HCT116 (cell line): ENCODE data around the gene PTPRO. TPM values are rescaled to one million over a fixed set of nuclear protein-coding genes. Genes with fewer than 3 reads are reported as not detected.

Experiments
- ATAC-seq: fragments of 200-7000 bp; cut with Tn5 transposase; 2 replicates; pipeline ENCODE4 v1.9.1; 2020; ENCODE audit warnings: mild to moderate bottlenecking, moderate library complexity
- BruUV-seq: library from RNA; stranded (reverse); fragments of 400-500 nt; replicated peaks from 2 replicates; lab custom pipeline; 2021; lab: Mats Ljungman, UMichigan
- CTCF ChIA-PET: fragments of 300-600 bp; sonication (Branson Sonifier 250); formaldehyde crosslinking; loops from one replicate; lab custom pipeline; 2021; ENCODE audit warnings: antibody characterized with exemption; lab: Charles Lee
- POLR2A ChIA-PET: fragments of 300-600, 350-600 bp; sonication (Branson Sonifier 250); formaldehyde crosslinking; loops from one replicate; lab custom pipeline; 2021; ENCODE audit warnings: antibody characterized with exemption; lab: Charles Lee
- RAD21 ChIA-PET, 2 experiments: fragments of 300-600 bp; sonication (Branson Sonifier 250); formaldehyde crosslinking; loops; one replicate each; lab custom pipeline; 2023; ENCODE audit warnings: low total read pairs in 2 of 2; ENCODE audit not compliant: uncharacterized antibody in 2 of 2, unreplicated experiment in 2 of 2, low non-redundant PET in 1 of 2; lab: Charles Lee
- DNase-seq: peaks from one replicate; pipeline ENCODE4 v3.0.0-alpha.2; 2010; ENCODE audit warnings: low read depth, low spot score
- H2AFZ ChIP-seq: fragments of 200-600 bp; shearing (Covaris generic), sonication (generic); 2 replicates; pipeline ENCODE4 v1.6.1; 2017; ENCODE audit warnings: low read depth, mixed run types, mixed read lengths, antibody characterized with exemption, low read length; ENCODE audit not compliant: poor library complexity, severe bottlenecking
- H3K27ac ChIP-seq: 2 replicates; pipeline ENCODE4 v1.5.1; 2012; ENCODE audit warnings: low read depth, low read length
- H3K27me3 ChIP-seq: fragments of 200-600 bp; sonication (generic); 2 replicates; pipeline ENCODE4 v1.6.1; 2016; ENCODE audit warnings: mixed run types, low read length, mixed read lengths; ENCODE audit not compliant: insufficient read depth
- H3K36me3 ChIP-seq, 2 experiments: fragments of 200-500 bp in 1 of 2; fragments of 200-600 bp in 1 of 2; sonication (Bioruptor generic) in 1 of 2; sonication (generic) in 1 of 2; 2 replicates each; pipeline versions ENCODE4 v1.5.1 to v1.6.1; 2014 to 2016; ENCODE audit warnings: low read length in 2 of 2, inconsistent platforms in 1 of 2, mixed read lengths in 1 of 2, mixed run types in 1 of 2; ENCODE audit not compliant: insufficient read depth in 2 of 2, control insufficient read depth in 1 of 2
- H3K4me1 ChIP-seq, 2 experiments: fragments of 200-600 bp in 1 of 2; sonication (generic) in 1 of 2; 2 replicates each; pipeline versions ENCODE4 v1.5.1 to v1.6.1; 2012 to 2017; ENCODE audit warnings: low read length in 2 of 2, inconsistent platforms in 1 of 2, mild to moderate bottlenecking in 1 of 2, mixed read lengths in 1 of 2, mixed run types in 1 of 2, moderate library complexity in 1 of 2; ENCODE audit not compliant: insufficient read depth in 2 of 2, control insufficient read depth in 1 of 2
- H3K4me2 ChIP-seq: fragments of 200-600 bp; sonication (generic); 2 replicates; pipeline ENCODE4 v1.6.1; 2017; ENCODE audit warnings: mixed run types, low read length, mixed read lengths
- H3K4me3 ChIP-seq, 2 experiments: fragments of 200-600 bp in 1 of 2; sonication (generic) in 1 of 2; replicated peaks in 1 of 2; 2 replicates each; pipeline ENCODE4 v1.5.1; 2011 to 2016; ENCODE audit warnings: low read length in 2 of 2, control low read depth in 1 of 2, low read depth in 1 of 2, mild to moderate bottlenecking in 1 of 2, mixed read lengths in 1 of 2, mixed run types in 1 of 2
- H3K79me2 ChIP-seq: fragments of 200-600 bp; sonication (generic); 2 replicates; pipeline ENCODE4 v1.6.1; 2017; ENCODE audit warnings: mild to moderate bottlenecking, mixed run types, low read length, moderate library complexity, mixed read lengths; ENCODE audit not compliant: insufficient read depth
- H3K9ac ChIP-seq: fragments of 200-600 bp; sonication (generic); 2 replicates; pipeline ENCODE4 v1.6.1; 2016; ENCODE audit warnings: low read length, mixed read lengths
- H3K9me2 ChIP-seq: fragments of 200-600 bp; sonication (generic), shearing (Covaris generic); 2 replicates; pipeline ENCODE4 v1.6.1; 2017; ENCODE audit warnings: mixed run types, mild to moderate bottlenecking, moderate library complexity; ENCODE audit not compliant: insufficient read depth
- H3K9me3 ChIP-seq, 2 experiments: fragments of 200-500 bp in 1 of 2; fragments of 200-600 bp in 1 of 2; sonication (Bioruptor generic) in 1 of 2; sonication (generic) in 1 of 2; 2 replicates each; pipeline ENCODE4 v1.6.1; 2014 to 2017; ENCODE audit warnings: low read length in 2 of 2, mixed read lengths in 2 of 2, inconsistent platforms in 1 of 2, low read depth in 1 of 2, mild to moderate bottlenecking in 1 of 2, mixed run types in 1 of 2, moderate library complexity in 1 of 2; ENCODE audit not compliant: control insufficient read depth in 1 of 2, insufficient read depth in 1 of 2
- H4K20me1 ChIP-seq: fragments of 200-600 bp; sonication (generic), shearing (Covaris generic); 2 replicates; pipeline ENCODE4 v1.6.1; 2017; ENCODE audit warnings: mixed run types, mild to moderate bottlenecking, moderate library complexity; ENCODE audit not compliant: insufficient read depth
- CBX3 ChIP-seq: IDR thresholded peaks from 2 replicates; pipeline ENCODE4 v1.6.1; 2012; ENCODE audit warnings: low read depth
- CEBPB ChIP-seq: IDR thresholded peaks from 2 replicates; pipeline ENCODE4 v1.6.1; 2012; ENCODE audit warnings: low read depth
- EGR1 ChIP-seq: IDR thresholded peaks from 2 replicates; pipeline ENCODE4 v1.6.1; 2012; ENCODE audit warnings: low read depth
- ELF1 ChIP-seq: IDR thresholded peaks from 2 replicates; pipeline ENCODE4 v1.6.1; 2012; ENCODE audit warnings: low read depth, borderline replicate concordance
- EZH2 ChIP-seq: fragments of 200-600 bp; sonication (generic); IDR thresholded peaks from 2 replicates; pipeline ENCODE4 v1.6.1; 2017; ENCODE audit warnings: antibody characterized with exemption, mixed run types
- FOSL1 ChIP-seq: IDR thresholded peaks from 2 replicates; pipeline ENCODE4 v1.6.1; 2012; ENCODE audit warnings: low read depth
- POLR2A ChIP-seq: IDR thresholded peaks from 2 replicates; pipeline ENCODE4 v1.7.0; 2011; ENCODE audit warnings: borderline replicate concordance; ENCODE audit not compliant: insufficient read depth, insufficient read length; ENCODE audit errors: extremely low read depth
- SIN3A ChIP-seq: IDR thresholded peaks from 2 replicates; pipeline ENCODE4 v1.6.1; 2012; ENCODE audit warnings: low read depth
- SP1 ChIP-seq: IDR thresholded peaks from 2 replicates; pipeline ENCODE4 v1.6.1; 2012; ENCODE audit warnings: low read depth
- TCF7L2 ChIP-seq: IDR thresholded peaks from 2 replicates; pipeline ENCODE4 v1.7.0; 2011; ENCODE audit warnings: borderline replicate concordance, inconsistent platforms; ENCODE audit not compliant: insufficient read depth, insufficient read length; ENCODE audit errors: extremely low read depth
- YY1 ChIP-seq: IDR thresholded peaks from 2 replicates; pipeline ENCODE4 v1.6.1; 2011; ENCODE audit warnings: low read length, low read depth, moderate library complexity, mild to moderate bottlenecking; ENCODE audit not compliant: insufficient replicate concordance; ENCODE audit errors: extremely low read depth
- ZFX ChIP-seq: fragments of 450-650 bp; IDR thresholded peaks from 2 replicates; pipeline ENCODE4 v1.6.1; 2017
- intact Hi-C: fragments of 100-400 bp; cut with micrococcal nuclease; formaldehyde crosslinking; loops from 2 replicates; pipeline ENCODE4 v1.10.0; 2022
- total RNA-seq: library from RNA; stranded (reverse); gene quantifications from one replicate; pipeline ENCODE4 v1.2.1, GENCODE V29; 2021; ENCODE audit not compliant: unreplicated experiment
- TF ChIP-seq, protein P1 (sequence below): IDR thresholded peaks from 2 replicates; pipeline ENCODE4 v1.6.1; 2011; ENCODE audit warnings: mild to moderate bottlenecking, low read length, moderate library complexity; ENCODE audit not compliant: insufficient replicate concordance; ENCODE audit errors: extremely low read depth
- TF ChIP-seq, protein P2 (sequence below), 3 experiments: fragments of 200-600 bp in 1 of 3; sonication (generic) in 1 of 3; IDR thresholded peaks in 2 of 3; conservative IDR thresholded peaks in 1 of 3; 2 replicates each; pipeline ENCODE4 v1.5.1; 2012 to 2017; ENCODE audit warnings: low read depth in 2 of 3, low read length in 2 of 3, antibody characterized with exemption in 1 of 3, borderline replicate concordance in 1 of 3, control low read depth in 1 of 3, mild to moderate bottlenecking in 1 of 3, mixed read lengths in 1 of 3, mixed run types in 1 of 3, moderate library complexity in 1 of 3; ENCODE audit not compliant: insufficient read depth in 1 of 3
- TF ChIP-seq, protein P3 (sequence below): IDR thresholded peaks from 2 replicates; pipeline ENCODE4 v1.6.1; 2012
- TF ChIP-seq, protein P4 (sequence below): IDR thresholded peaks from 2 replicates; pipeline ENCODE4 v1.6.1; 2012; ENCODE audit warnings: low read depth

PTPRO gene
- total RNA-seq, 1 experiment from 2014 or later = not detected

DNA sequence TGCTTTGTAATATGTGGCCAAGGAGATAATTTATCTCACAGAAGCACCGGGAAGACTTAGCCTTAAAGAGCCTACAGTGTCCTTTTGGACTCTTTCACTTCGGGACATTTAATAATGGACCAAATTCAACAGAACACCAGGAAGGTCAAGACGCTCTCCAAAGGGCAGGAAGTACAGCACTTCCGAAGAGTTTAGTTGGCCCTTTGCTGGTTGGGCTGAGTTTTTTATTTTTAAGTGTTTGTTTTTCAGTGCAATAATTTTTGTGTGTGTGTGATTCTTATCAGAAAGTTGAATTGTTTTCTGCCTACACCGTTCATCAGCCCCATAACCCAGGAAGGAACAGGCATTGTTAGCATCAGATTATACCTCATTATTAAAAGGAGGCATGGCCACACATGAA lies 273.9 kb downstream of the PTPRO start:
- TF ChIP-seq CEBPB (no peak), CBX3 (no peak), POLR2A (no peak), ELF1 (no peak), YY1 (no peak), ZFX (no peak), FOSL1 (no peak), TCF7L2 (no peak), EGR1 (no peak), SIN3A (no peak), SP1 (no peak), EZH2 (no peak)
- TF ChIP-seq, protein P1, sequence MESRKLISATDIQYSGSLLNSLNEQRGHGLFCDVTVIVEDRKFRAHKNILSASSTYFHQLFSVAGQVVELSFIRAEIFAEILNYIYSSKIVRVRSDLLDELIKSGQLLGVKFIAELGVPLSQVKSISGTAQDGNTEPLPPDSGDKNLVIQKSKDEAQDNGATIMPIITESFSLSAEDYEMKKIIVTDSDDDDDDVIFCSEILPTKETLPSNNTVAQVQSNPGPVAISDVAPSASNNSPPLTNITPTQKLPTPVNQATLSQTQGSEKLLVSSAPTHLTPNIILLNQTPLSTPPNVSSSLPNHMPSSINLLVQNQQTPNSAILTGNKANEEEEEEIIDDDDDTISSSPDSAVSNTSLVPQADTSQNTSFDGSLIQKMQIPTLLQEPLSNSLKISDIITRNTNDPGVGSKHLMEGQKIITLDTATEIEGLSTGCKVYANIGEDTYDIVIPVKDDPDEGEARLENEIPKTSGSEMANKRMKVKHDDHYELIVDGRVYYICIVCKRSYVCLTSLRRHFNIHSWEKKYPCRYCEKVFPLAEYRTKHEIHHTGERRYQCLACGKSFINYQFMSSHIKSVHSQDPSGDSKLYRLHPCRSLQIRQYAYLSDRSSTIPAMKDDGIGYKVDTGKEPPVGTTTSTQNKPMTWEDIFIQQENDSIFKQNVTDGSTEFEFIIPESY = no peak
- TF ChIP-seq, protein P2, sequence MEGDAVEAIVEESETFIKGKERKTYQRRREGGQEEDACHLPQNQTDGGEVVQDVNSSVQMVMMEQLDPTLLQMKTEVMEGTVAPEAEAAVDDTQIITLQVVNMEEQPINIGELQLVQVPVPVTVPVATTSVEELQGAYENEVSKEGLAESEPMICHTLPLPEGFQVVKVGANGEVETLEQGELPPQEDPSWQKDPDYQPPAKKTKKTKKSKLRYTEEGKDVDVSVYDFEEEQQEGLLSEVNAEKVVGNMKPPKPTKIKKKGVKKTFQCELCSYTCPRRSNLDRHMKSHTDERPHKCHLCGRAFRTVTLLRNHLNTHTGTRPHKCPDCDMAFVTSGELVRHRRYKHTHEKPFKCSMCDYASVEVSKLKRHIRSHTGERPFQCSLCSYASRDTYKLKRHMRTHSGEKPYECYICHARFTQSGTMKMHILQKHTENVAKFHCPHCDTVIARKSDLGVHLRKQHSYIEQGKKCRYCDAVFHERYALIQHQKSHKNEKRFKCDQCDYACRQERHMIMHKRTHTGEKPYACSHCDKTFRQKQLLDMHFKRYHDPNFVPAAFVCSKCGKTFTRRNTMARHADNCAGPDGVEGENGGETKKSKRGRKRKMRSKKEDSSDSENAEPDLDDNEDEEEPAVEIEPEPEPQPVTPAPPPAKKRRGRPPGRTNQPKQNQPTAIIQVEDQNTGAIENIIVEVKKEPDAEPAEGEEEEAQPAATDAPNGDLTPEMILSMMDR (IDR thresholded peaks at IDR 0.05 in 2 of 3, conservative IDR thresholded peaks at IDR 0.05 in 1 of 3; ENCODE audit: borderline replicate concordance in 1 of 3, insufficient read depth in 1 of 3, low read depth in 2 of 3, low read length in 2 of 3) = no peak
- TF ChIP-seq, protein P3, sequence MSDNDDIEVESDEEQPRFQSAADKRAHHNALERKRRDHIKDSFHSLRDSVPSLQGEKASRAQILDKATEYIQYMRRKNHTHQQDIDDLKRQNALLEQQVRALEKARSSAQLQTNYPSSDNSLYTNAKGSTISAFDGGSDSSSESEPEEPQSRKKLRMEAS = no peak
- TF ChIP-seq, protein P4, sequence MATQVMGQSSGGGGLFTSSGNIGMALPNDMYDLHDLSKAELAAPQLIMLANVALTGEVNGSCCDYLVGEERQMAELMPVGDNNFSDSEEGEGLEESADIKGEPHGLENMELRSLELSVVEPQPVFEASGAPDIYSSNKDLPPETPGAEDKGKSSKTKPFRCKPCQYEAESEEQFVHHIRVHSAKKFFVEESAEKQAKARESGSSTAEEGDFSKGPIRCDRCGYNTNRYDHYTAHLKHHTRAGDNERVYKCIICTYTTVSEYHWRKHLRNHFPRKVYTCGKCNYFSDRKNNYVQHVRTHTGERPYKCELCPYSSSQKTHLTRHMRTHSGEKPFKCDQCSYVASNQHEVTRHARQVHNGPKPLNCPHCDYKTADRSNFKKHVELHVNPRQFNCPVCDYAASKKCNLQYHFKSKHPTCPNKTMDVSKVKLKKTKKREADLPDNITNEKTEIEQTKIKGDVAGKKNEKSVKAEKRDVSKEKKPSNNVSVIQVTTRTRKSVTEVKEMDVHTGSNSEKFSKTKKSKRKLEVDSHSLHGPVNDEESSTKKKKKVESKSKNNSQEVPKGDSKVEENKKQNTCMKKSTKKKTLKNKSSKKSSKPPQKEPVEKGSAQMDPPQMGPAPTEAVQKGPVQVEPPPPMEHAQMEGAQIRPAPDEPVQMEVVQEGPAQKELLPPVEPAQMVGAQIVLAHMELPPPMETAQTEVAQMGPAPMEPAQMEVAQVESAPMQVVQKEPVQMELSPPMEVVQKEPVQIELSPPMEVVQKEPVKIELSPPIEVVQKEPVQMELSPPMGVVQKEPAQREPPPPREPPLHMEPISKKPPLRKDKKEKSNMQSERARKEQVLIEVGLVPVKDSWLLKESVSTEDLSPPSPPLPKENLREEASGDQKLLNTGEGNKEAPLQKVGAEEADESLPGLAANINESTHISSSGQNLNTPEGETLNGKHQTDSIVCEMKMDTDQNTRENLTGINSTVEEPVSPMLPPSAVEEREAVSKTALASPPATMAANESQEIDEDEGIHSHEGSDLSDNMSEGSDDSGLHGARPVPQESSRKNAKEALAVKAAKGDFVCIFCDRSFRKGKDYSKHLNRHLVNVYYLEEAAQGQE = no peak
- H3K79me2 ChIP-seq = no peaks in the 10 kb centered on the region
- no peak overlapping the region for H3K9ac ChIP-seq
- H4K20me1 ChIP-seq = no peaks in the 10 kb centered on the region
- H3K27me3 ChIP-seq = no peaks in the 10 kb centered on the region
- H3K4me3 ChIP-seq = no peak overlapping the region
- H3K9me3 ChIP-seq = no peaks in the 10 kb centered on the region
- H2AFZ ChIP-seq = no peak overlapping the region
- no peaks in the 10 kb centered on the region for H3K9me2 ChIP-seq
- H3K4me2 ChIP-seq = no peak overlapping the region
- no peak overlapping the region for H3K27ac ChIP-seq
- peaks cover 3 to 7% of the 10 kb centered on the region in 2 experiments; a peak in 3 of 4 replicates for H3K4me1 ChIP-seq
- ATAC-seq (no peak), DNase-seq (no peak)
- ChIA-PET CTCF (no interaction called here), POLR2A (no interaction called here), RAD21 (no interaction called here)
- intact Hi-C loops = no loop called here
- no peaks in the 10 kb centered on the region for H3K36me3 ChIP-seq
- no TSS peak for BruUV-seq
